ENCODE data around the gene SGCB. TPM values are rescaled to one million over a fixed set of nuclear protein-coding genes. Genes with fewer than 3 reads are reported as not detected.
"Not testable (repeated sequence)": the region's sequence is repeated elsewhere in the genome, so short reads cannot be mapped to it uniquely, and the experiment has no call there.

The SGCB gene
- 26.5 TPM for total RNA-seq

- Histone ChIP-seq H3K4me3 (peak within 1 kb of the TSS; percentile 80 to 95), H3K36me3 (no peaks in the 10 kb centered on the region), H3K4me1 (peaks cover 36% of the 10 kb centered on the region), H3K27me3 (no peaks in the 10 kb centered on the region), H3K27ac (peak within 1 kb of the TSS; percentile 73), H3K9me3 (no peaks in the 10 kb centered on the region)
- TF ChIP-seq POLR2A (IDR thresholded peaks at IDR 0.05) (peak in 1 of 2 donors; percentile 11), POLR2AphosphoS5 (IDR thresholded peaks at IDR 0.05; ENCODE audit: insufficient read depth in 1 of 2, low read depth in 1 of 2) (peak in 1 of 2 donors; percentile 32), CTCF (IDR thresholded peaks at IDR 0.05) (no peak)
- intact Hi-C loops (cut with DNase I) = loop anchor here (5.0 kb wide), 1 partner anchor 196 kb away; the partner anchor contains the start of gene DCUN1D4
- DNase-seq (ENCODE audit: extremely low spot score in 2 of 2) = no peak
Observed at GRCh38 chr4:52038103-52038912, at the start of gene SGCB. TSS of gene SGCB (minus strand) at chr4:52038299. CDS start at chr4:52038259, 40 bp downstream.

- intact Hi-C loops (cut with DNase I); DNase-seq (ENCODE audit: extremely low spot score in 2 of 2): not testable (repeated sequence)
Observed at GRCh38 chr4:52086425-52086824, 48.3 kb upstream of the SGCB start.

GRCh38 chr4:52081216-52081615, 43.1 kb upstream of the SGCB start:
- no peak for DNase-seq (ENCODE audit: extremely low spot score in 2 of 2)
- TF ChIP-seq POLR2AphosphoS5 (IDR thresholded peaks at IDR 0.05; ENCODE audit: insufficient read depth in 1 of 2, low read depth in 1 of 2) = no peak
- no peak for TF ChIP-seq POLR2A (IDR thresholded peaks at IDR 0.05)
- TF ChIP-seq CTCF (IDR thresholded peaks at IDR 0.05) = no peak
- Histone ChIP-seq H3K4me3 (no peak overlapping the region), H3K27me3 (no peaks in the 10 kb centered on the region), H3K9me3 (no peaks in the 10 kb centered on the region), H3K4me1 (no peaks in the 10 kb centered on the region), H3K36me3 (no peaks in the 10 kb centered on the region), H3K27ac (no peak overlapping the region)
- intact Hi-C loops (cut with DNase I) = no loop called here

More at GRCh38 chr4:52086425-52086824, 48.3 kb upstream of the SGCB start:
- H3K27me3 ChIP-seq, H3K4me1 ChIP-seq, H3K27ac ChIP-seq, H3K9me3 ChIP-seq, H3K36me3 ChIP-seq, H3K4me3 ChIP-seq: not testable (repeated sequence)

- H3K36me3 ChIP-seq = no peaks in the 10 kb centered on the region
- no peaks in the 10 kb centered on the region for H3K4me1 ChIP-seq
- no peak for TF ChIP-seq CTCF (IDR thresholded peaks at IDR 0.05)
- TF ChIP-seq POLR2AphosphoS5 (IDR thresholded peaks at IDR 0.05; ENCODE audit: insufficient read depth in 1 of 2, low read depth in 1 of 2) = no peak
- no peak for TF ChIP-seq POLR2A (IDR thresholded peaks at IDR 0.05)
- no peak overlapping the region for H3K4me3 ChIP-seq
- no peaks in the 10 kb centered on the region for H3K27me3 ChIP-seq
- DNase-seq (ENCODE audit: extremely low spot score in 2 of 2) = no peak
- intact Hi-C loops (cut with DNase I) = no loop called here
- no peak overlapping the region for H3K27ac ChIP-seq
- no peaks in the 10 kb centered on the region for H3K9me3 ChIP-seq
Observed at GRCh38 chr4:52079659-52080058, 41.6 kb upstream of the SGCB start.

GRCh38 chr4:52076731-52077130, 38.6 kb upstream of the SGCB start:
- intact Hi-C loops (cut with DNase I) = no loop called here
- H3K36me3 ChIP-seq = no peaks in the 10 kb centered on the region
- no peaks in the 10 kb centered on the region for H3K27me3 ChIP-seq
- H3K9me3 ChIP-seq = no peaks in the 10 kb centered on the region
- DNase-seq (ENCODE audit: extremely low spot score in 2 of 2) = no peak
- no peak overlapping the region for H3K27ac ChIP-seq
- H3K4me1 ChIP-seq = no peaks in the 10 kb centered on the region
- TF ChIP-seq CTCF (IDR thresholded peaks at IDR 0.05) (no peak), POLR2A (IDR thresholded peaks at IDR 0.05) (no peak), POLR2AphosphoS5 (IDR thresholded peaks at IDR 0.05; ENCODE audit: insufficient read depth in 1 of 2, low read depth in 1 of 2) (no peak)
- peak overlapping the region in 1 of 2 donors; percentile 19 for H3K4me3 ChIP-seq
